ENCODE measurements around the gene GSDMA. TPM values are rescaled to one million over a fixed set of nuclear protein-coding genes. Genes with fewer than 3 reads are reported as not detected.

The GSDMA gene
- total and polyA plus RNA-seq, 10 of the 15 experiments (the other 5 are each of a cell fraction or from before 2014, with no cell fraction given): 0.04 to 0.11 TPM; not detected in 8

- peak; percentile 98 for TF ChIP-seq ATF3 (IDR thresholded peaks at IDR 0.05; ENCODE audit: borderline replicate concordance, extremely low read depth, low read depth, low read length)
- TF ChIP-seq HSF1 (IDR thresholded peaks at IDR 0.05; ENCODE audit: low read depth, low read length): no peak
- TF ChIP-seq NFYA (IDR thresholded peaks at IDR 0.05; ENCODE audit: borderline replicate concordance, low read depth, low read length): no peak
- TF ChIP-seq IKZF1 (conservative IDR thresholded peaks at IDR 0.05): peak; percentile 100
- TF ChIP-seq POLR2AphosphoS5 (IDR thresholded peaks at IDR 0.05; ENCODE audit: low read length): no peak
- no peak for TF ChIP-seq SMAD1 (IDR thresholded peaks at IDR 0.05; ENCODE audit: low read depth, partially characterized antibody)
- no peak for TF ChIP-seq NR2F1 (conservative IDR thresholded peaks at IDR 0.05)
- 0 out of 2 replicates have a peak, but pooled peaks have one; percentile 64 for TF ChIP-seq ESRRA (IDR thresholded peaks at IDR 0.05; ENCODE audit: low read length)
- 0 out of 2 replicates have a peak, but pooled peaks have one; percentile 79 for TF ChIP-seq TCF12 (IDR thresholded peaks at IDR 0.05; ENCODE audit: low read depth, low read length)
- no peak for TF ChIP-seq ZBTB33 (IDR thresholded peaks at IDR 0.05)
- TF ChIP-seq MYB (IDR thresholded peaks at IDR 0.05; ENCODE audit: borderline replicate concordance, low read depth, low read length): peak; percentile 63; the same call in 1 of the 2 replicates
- TF ChIP-seq NRF1 (conservative IDR thresholded peaks at IDR 0.05; ENCODE audit: low read depth, low read length): 0 out of 2 replicates have a peak, but pooled peaks have one; percentile 18
- no peak for TF ChIP-seq YBX1 (IDR thresholded peaks at IDR 0.05)
- no peak; the same call in none of the 2 replicates for TF ChIP-seq ATF7 (IDR thresholded peaks at IDR 0.05; ENCODE audit: low read depth)
- TF ChIP-seq PBX3 (IDR thresholded peaks at IDR 0.05; ENCODE audit: insufficient replicate concordance, low read depth, low read length): no peak
- no peak for TF ChIP-seq IRF4 (IDR thresholded peaks at IDR 0.05; ENCODE audit: low read depth, low read length)
- no peak for TF ChIP-seq MYC (IDR thresholded peaks at IDR 0.05; ENCODE audit: insufficient read depth, insufficient read length, insufficient replicate concordance, low read length, severe bottlenecking)
- peak in 1 of 2 experiments; percentile 17; a peak in 1 of 3 replicates for TF ChIP-seq EGR1 (IDR thresholded peaks at IDR 0.05; ENCODE audit: borderline replicate concordance in 1 of 2, low read depth in 2 of 2, low read length in 2 of 2)
- no peak for TF ChIP-seq RAD51 (IDR thresholded peaks at IDR 0.05)
- TF ChIP-seq FOXK2 (IDR thresholded peaks at IDR 0.05): no peak
- TF ChIP-seq SMAD5 (IDR thresholded peaks at IDR 0.05; ENCODE audit: low read depth): no peak
- TF ChIP-seq MAX (IDR thresholded peaks at IDR 0.05; ENCODE audit: low read depth, low read length): 0 out of 2 replicates have a peak, but pooled peaks have one; percentile 16
- TF ChIP-seq MEF2A (IDR thresholded peaks at IDR 0.05; ENCODE audit: insufficient read depth, low read depth, low read length): peak; percentile 42; the same call in 1 of the 2 replicates
- TF ChIP-seq RAD21 (IDR thresholded peaks at IDR 0.05; ENCODE audit: insufficient read depth, low read depth, low read length): no peak
- no peak for TF ChIP-seq ZZZ3 (IDR thresholded peaks at IDR 0.05; ENCODE audit: control insufficient read depth, insufficient read length, low read depth)
These were observed 35.5 kb upstream of the GSDMA start, which contains the start of the genes LRRC3C and ORMDL3 (continued) for GRCh38 chr17:39927101-39927928.

All from GM12878 (cell line).